GM18873 (cell line): ENCODE results near the gene FAM13B.
A peak's percentile ranks its signal among the peaks of the same experiment; 100 is the strongest.
"Not testable (repeated sequence)": the region's sequence is repeated elsewhere in the genome, so short reads cannot be mapped to it uniquely, and the experiment has no call there.

Experiments
- ATAC-seq: cut with Tn5 transposase; IDR thresholded peaks from one replicate; pipeline ENCODE4 v1.9.1; 2021; ENCODE audit warnings: mild to moderate bottlenecking, moderate library complexity, moderate number of reproducible peaks; ENCODE audit not compliant: unreplicated experiment, low FRiP score

FAM13B gene

GRCh38 chr5:138032572-138033385 is at the start of gene FAM13B:
TSS of gene FAM13B (minus strand) at chr5:138033079. CDS start at chr5:138019111, 13,968 bp downstream.
- peak; percentile 41 for ATAC-seq

- ATAC-seq: no peak
These were observed 49.2 kb upstream of the FAM13B start for GRCh38 chr5:138082033-138082432.

DNA sequence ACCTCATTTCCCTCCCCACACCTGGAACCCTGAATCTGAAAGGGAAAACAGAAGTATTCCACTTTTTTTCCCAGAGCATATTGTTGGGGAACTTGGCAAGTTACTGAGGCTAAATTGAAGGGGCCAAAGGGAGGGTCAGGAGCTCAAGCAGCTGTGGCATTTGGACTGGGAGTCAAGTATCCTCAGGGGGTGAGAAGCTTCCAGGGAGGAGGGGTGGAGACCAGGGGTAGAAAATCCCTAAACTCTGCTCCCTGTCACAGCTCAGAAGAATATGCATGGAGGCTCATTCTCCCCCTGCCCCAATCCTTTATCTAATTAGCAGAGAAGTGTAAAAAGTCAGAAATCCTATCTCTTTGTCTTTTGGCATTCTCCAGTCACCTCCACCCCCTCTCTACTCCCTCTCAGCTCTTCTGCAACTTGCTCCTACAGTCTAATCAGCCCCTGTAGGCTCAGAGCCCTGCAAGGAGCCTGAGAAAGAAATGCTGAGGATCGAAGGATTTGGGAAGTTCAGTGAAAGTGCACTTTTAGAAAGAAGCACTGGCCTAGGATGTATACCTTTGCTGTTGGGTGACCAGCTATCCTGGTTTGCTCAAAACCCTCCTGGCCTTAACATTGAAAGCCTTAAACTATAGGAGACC is 45.2 kb upstream of the FAM13B start:
- no peak for ATAC-seq

DNA sequence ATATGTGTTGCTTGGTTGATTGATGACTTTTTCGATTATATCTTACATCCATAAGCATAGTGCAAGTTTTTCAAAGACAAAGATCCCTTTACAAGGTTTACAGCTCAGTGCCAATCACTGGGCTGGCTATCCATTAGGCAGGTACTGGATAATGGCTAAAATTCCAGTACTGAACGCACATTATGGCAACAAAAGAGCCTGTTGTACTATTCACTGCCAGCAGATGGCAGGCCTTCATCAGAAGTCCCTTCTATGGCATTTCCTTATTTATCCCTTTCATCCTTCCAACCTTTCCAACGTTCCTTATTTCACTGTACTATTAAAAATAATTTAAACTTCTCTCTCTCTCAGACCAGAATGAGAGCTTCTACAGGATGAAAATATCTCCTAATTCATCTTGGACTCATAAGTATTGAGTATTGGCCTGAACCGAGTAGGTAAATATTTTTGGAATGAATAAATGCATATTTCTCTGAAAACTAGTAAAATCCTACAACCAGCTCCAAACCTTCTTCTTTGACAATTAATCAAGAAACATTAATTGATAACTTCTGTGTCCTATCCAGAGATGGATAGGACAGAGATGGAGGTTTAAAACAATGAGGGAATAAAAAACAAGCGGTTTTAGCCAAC is 44.3 kb upstream of the FAM13B start:
- no peak for ATAC-seq

DNA sequence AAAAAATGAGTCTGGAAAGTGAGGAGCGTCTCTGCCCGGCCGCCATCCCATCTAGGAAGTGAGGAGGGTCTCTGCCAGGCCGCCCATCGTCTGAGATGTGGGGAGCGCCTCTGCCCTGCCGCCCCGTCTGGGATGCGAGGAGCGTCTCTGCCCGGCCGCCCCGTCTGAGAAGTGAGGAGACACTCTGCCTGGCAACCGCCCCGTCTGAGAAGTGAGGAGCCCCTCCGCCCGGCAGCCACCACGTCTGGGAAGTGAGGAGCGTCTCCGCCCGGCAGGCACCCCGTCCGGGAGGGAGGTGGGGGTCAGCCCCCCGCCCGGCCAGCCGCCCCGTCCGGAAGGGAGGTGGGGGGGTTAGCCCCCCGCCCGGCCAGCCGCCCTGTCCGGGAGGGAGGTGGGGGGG is 37.1 kb upstream of the FAM13B start:
- not testable (repeated sequence) for ATAC-seq

- ATAC-seq: no peak
These were observed 36.1 kb upstream of the FAM13B start for GRCh38 chr5:138068742-138069600.

DNA sequence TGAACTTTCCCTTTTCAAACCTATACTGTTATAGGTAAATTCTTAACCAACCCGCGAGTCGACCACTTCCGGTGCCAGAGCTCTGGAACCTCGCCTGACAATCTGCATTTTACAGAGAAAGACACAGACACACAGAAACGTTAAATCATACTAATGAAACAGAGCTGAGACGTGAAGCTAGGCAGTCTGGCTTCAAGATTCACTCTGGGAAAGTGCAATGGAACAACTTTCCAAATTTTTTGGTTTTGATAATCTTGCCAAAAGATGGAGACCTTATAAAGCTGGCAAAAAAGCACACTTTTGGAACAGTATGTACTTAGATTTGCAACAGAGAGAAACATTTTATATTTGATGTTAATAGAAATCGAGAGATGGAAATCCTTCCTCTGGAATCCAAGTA is 35.1 kb upstream of the FAM13B start:
- no peak for ATAC-seq

GRCh38 chr5:138065102-138065501 is 32.2 kb upstream of the FAM13B start:
- ATAC-seq: no peak

- no peak for ATAC-seq
These were observed 31.6 kb upstream of the FAM13B start for GRCh38 chr5:138064526-138064925.

- no peak for ATAC-seq
These were observed 22.1 kb upstream of the FAM13B start for GRCh38 chr5:138054847-138055558.

GRCh38 chr5:138054206-138054605 is 21.3 kb upstream of the FAM13B start:
- ATAC-seq: no peak

DNA sequence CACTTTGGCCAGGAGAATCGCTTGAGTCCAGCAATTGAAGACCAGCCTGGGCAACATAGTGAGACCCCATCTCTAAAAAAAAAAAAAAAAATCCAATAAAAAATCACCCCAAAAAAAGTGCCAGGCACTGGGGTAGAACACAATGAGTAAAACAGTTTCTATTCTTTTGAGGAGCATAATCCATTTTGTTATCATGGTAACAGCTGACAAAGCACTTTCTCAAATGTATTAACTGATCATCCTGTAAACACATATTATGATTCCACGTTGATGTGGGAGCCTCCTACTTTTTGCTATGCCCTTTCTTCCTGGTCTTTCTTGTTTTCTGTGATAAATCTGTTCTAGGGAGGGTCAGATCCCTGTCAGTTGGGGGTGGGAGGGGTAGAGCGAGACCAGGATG is 20.7 kb upstream of the FAM13B start:
- no peak for ATAC-seq

- not testable (repeated sequence) for ATAC-seq
These were observed 19.8 kb upstream of the FAM13B start for GRCh38 chr5:138052718-138053117.

DNA sequence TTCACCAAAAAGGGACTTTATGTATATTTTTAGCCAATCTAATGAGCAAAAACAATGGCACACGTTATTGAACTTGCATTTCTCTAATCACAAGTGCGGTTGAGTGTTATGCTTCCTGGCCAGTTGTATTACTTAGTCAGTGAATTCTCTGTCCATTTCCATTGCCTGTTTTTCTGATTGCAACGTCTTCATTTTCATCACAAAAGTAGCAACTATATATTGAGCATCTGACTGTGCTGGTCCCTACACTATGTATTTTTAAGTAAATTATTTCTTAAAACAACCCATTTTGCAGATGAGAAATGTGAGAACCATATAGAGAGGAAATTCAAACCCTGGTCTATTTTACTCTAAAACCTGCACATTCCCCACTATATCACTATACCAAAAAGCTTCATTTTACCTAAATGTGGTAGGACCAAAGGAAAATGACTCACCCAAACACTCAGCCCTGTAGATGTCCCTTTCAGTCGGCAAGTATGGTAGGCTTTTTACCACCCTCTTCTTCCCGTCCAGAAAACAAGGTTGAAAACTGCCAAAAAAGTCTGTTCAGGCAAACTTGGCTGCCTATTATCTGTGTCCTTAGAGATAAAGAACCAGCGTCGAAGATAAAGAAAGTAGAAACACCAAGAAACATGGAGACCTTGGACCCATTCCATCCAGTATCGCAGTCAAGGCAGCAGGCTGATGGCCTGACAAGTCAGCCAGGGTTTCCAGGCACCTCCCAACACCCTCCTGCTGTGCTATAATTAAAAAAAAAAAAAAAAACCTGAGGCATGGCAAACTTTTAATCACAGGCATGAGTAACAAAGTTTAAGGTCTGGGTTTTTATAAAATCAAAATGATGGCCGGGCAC is 18.8 kb upstream of the FAM13B start:
- ATAC-seq: no peak

- not testable (repeated sequence) for ATAC-seq
These were observed 12.4 kb upstream of the FAM13B start for GRCh38 chr5:138045283-138045682.

- no peak for ATAC-seq
These were observed 5.9 kb upstream of the FAM13B start for GRCh38 chr5:138038826-138039225.

GRCh38 chr5:138037907-138038633 is 5.2 kb upstream of the FAM13B start:
- ATAC-seq: no peak

- no peak for ATAC-seq
These were observed 4.4 kb upstream of the FAM13B start for GRCh38 chr5:138037271-138037670.
